Natural killer cell (primary cell): ENCODE data around the gene MYO18B. TPM values are rescaled to one million over a fixed set of nuclear protein-coding genes. Genes with fewer than 3 reads are reported as not detected.

Experiments
- ATAC-seq, 3 donors: fragments of 150-1000 bp in 2 of 3; fragments of 200-7000 bp in 1 of 3; cut with Tn5 transposase; 1 replicate in 1 of 3; 2 replicates in 2 of 3; pipeline ENCODE4 v1.10.0; 2021; ENCODE audit warnings: mild to moderate bottlenecking in 2 of 3, moderate library complexity in 2 of 3
- DNase-seq, 2 donors: peaks; one replicate each; pipeline versions ENCODE4 v3.0.0 to v3.0.0-alpha.2; 2013 to 2021; ENCODE audit warnings: mixed read lengths in 1 of 2
- H3K27ac ChIP-seq: one replicate; pipeline ENCODE4 v1.5.1; 2013; ENCODE audit warnings: mild to moderate bottlenecking, low read length
- H3K27me3 ChIP-seq: one replicate; pipeline ENCODE4 v1.6.1; 2013; ENCODE audit warnings: low read length; ENCODE audit not compliant: control insufficient read depth, insufficient read depth
- H3K36me3 ChIP-seq: one replicate; pipeline ENCODE4 v1.6.1; 2013; ENCODE audit warnings: low read length; ENCODE audit not compliant: control insufficient read depth, insufficient read depth
- H3K4me1 ChIP-seq: one replicate; pipeline ENCODE4 v1.6.1; 2013; ENCODE audit warnings: low read length; ENCODE audit not compliant: control insufficient read depth, insufficient read depth
- H3K4me3 ChIP-seq: one replicate; pipeline ENCODE4 v1.5.1; 2013; ENCODE audit warnings: low read length
- H3K9me3 ChIP-seq: one replicate; pipeline ENCODE4 v1.6.1; 2013; ENCODE audit warnings: low read length; ENCODE audit not compliant: control insufficient read depth, insufficient read depth
- H3K27ac Mint-ChIP-seq, 2 donors: one replicate each; pipeline ENCODE4 v1.8.0; 2022; ENCODE audit warnings: mild to moderate bottlenecking in 2 of 2, mixed read lengths in 2 of 2, moderate library complexity in 1 of 2
- H3K27me3 Mint-ChIP-seq, 2 donors: one replicate each; pipeline ENCODE4 v1.8.0; 2022; ENCODE audit warnings: low read depth in 2 of 2, mixed read lengths in 2 of 2
- H3K36me3 Mint-ChIP-seq: one replicate; pipeline ENCODE4 v1.8.0; 2022; ENCODE audit warnings: mixed read lengths
- H3K4me1 Mint-ChIP-seq, 2 donors: one replicate each; pipeline ENCODE4 v1.8.0; 2022; ENCODE audit warnings: mixed read lengths in 2 of 2
- H3K4me3 Mint-ChIP-seq: one replicate; pipeline ENCODE4 v1.8.0; 2022; ENCODE audit warnings: mild to moderate bottlenecking, moderate library complexity, mixed read lengths
- H3K9me3 Mint-ChIP-seq, 2 donors: one replicate each; pipeline ENCODE4 v1.8.0; 2022; ENCODE audit warnings: mixed read lengths in 2 of 2
- WGBS: methylation state at CpG from one replicate; pipeline ENCODE4 v1.1.7; 2013; ENCODE audit warnings: missing lambda C conversion rate; ENCODE audit not compliant: insufficient coverage; 5-methylcytosine and 5-hydroxymethylcytosine counted together
- intact Hi-C: fragments of 100-400 bp; cut with micrococcal nuclease; formaldehyde crosslinking; loops from one replicate; pipeline ENCODE4 v1.14.2; 2022
- total RNA-seq, 4 donors: library from RNA; stranded (reverse); fragments of 120-200 nt in 1 of 4; gene quantifications; one replicate each; pipeline versions ENCODE4 v1.2.3 to v1.2.4, GENCODE V29; 2013 to 2022
- TF ChIP-seq, protein P1 (sequence below): fragments of 200-600 bp; IDR thresholded peaks from one replicate; pipeline ENCODE4 v1.8.0; 2022; ENCODE audit warnings: antibody characterized with exemption

MYO18B gene
- total RNA-seq, 3 donors from 2014 or later (not counting 1 experiment from before 2014, with no cell fraction given): 0.07 to 0.14 (median 0.10) TPM

DNA sequence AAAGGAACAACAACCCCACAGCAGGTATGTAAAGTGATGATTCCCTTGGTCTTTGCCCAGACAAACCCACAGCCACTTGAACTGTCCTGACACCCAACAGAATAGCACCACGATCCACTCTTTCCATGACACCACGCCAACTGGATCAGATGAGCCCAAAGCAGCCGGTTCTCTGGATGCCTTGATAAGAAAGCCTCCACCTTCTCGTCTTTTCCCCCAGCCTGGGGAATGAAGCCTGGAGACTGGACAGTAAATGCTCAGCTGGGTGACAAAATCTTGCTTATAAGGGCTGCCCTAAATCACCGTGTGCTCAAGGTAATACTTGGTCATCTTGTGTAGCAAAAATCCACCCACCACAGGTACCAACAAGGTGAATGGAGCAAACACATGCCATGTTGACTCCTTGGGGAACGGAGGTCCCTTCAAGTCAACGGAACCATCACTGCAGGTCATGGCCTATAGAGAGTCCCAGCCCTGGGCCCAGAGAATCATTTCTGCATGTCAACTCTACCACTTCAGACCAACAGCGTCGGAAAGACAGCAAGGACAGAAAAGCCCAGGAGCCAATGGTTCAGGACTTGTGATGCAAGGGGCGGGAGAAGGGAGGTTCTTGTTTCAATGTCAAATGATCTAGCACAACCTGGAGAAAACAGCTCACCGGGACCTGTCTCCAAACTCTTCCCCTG is 2.2 kb upstream of the MYO18B start:
- Histone ChIP-seq H3K4me1 (no peaks in the 10 kb centered on the region), H3K9me3 (no peaks in the 10 kb centered on the region), H3K36me3 (no peaks in the 10 kb centered on the region), H3K27me3 (no peaks in the 10 kb centered on the region), H3K4me3 (no peak overlapping the region), H3K27ac (no peak overlapping the region)
- H3K4me3 Mint-ChIP-seq: no peak overlapping the region
- no peak for DNase-seq
- H3K36me3 Mint-ChIP-seq: no peaks in the 10 kb centered on the region
- intact Hi-C loops: no loop called here
- 93% methylated on average over 11 of the region's 11 CpGs for WGBS
- H3K4me1 Mint-ChIP-seq: peaks cover 6% of the 10 kb centered on the region in 2 donors
- TF ChIP-seq, protein P1, sequence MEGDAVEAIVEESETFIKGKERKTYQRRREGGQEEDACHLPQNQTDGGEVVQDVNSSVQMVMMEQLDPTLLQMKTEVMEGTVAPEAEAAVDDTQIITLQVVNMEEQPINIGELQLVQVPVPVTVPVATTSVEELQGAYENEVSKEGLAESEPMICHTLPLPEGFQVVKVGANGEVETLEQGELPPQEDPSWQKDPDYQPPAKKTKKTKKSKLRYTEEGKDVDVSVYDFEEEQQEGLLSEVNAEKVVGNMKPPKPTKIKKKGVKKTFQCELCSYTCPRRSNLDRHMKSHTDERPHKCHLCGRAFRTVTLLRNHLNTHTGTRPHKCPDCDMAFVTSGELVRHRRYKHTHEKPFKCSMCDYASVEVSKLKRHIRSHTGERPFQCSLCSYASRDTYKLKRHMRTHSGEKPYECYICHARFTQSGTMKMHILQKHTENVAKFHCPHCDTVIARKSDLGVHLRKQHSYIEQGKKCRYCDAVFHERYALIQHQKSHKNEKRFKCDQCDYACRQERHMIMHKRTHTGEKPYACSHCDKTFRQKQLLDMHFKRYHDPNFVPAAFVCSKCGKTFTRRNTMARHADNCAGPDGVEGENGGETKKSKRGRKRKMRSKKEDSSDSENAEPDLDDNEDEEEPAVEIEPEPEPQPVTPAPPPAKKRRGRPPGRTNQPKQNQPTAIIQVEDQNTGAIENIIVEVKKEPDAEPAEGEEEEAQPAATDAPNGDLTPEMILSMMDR: no peak
- H3K27ac Mint-ChIP-seq: no peak overlapping the region
- H3K9me3 Mint-ChIP-seq: no peaks in the 10 kb centered on the region
- H3K27me3 Mint-ChIP-seq: no peaks in the 10 kb centered on the region
- no peak for ATAC-seq

DNA sequence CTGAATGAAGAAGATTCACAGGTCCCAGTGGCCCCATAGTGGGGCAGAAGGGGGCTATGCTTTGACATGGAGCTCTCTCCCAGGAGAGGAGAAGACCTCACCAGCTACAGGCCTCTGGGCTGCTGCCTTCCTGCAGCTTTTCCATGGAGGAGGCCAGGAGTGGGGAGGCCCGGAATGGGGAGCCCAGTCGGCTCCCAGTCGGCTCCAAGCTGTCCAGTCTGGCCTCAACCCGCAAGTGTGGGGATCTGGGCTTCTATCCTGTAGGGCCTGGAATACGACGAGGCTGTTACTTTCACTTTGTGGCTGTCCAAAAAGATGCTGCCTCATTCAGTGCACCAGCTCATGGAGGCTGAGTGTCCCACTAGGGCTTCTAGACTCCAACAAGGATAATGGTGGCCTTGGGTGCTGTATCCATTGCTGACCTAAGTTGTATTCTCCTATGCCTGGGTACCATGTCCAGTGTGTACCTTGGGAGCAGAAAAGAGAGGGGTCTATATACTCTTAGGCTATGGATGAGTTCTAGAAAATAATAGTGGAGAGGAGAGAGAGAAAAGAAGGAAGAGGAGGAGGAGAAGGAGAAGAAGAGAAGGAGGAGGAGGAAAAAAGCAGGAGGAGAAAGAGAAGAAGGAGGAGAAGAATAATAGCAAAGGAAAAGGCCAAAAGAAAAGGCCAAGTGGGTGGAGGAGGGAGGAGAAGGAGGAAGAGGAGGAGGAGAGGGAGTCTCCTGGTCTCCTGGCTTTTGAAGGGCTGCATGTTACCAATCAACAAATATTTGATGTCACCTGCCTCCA is 1.1 kb downstream of the MYO18B start:
- Histone ChIP-seq H3K36me3 (no peaks in the 10 kb centered on the region), H3K9me3 (no peaks in the 10 kb centered on the region), H3K27me3 (no peaks in the 10 kb centered on the region), H3K27ac (no peak overlapping the region), H3K4me1 (no peaks in the 10 kb centered on the region), H3K4me3 (no peak overlapping the region)
- Mint-ChIP-seq H3K9me3 (no peaks in the 10 kb centered on the region), H3K4me3 (no peak overlapping the region), H3K4me1 (no peaks in the 10 kb centered on the region), H3K27me3 (no peaks in the 10 kb centered on the region), H3K27ac (no peak overlapping the region), H3K36me3 (no peaks in the 10 kb centered on the region)
- TF ChIP-seq, protein P1: no peak
- intact Hi-C loops: no loop called here
- no peak for ATAC-seq
- 82% methylated on average over 6 of the region's 6 CpGs for WGBS
- DNase-seq: no peak

DNA sequence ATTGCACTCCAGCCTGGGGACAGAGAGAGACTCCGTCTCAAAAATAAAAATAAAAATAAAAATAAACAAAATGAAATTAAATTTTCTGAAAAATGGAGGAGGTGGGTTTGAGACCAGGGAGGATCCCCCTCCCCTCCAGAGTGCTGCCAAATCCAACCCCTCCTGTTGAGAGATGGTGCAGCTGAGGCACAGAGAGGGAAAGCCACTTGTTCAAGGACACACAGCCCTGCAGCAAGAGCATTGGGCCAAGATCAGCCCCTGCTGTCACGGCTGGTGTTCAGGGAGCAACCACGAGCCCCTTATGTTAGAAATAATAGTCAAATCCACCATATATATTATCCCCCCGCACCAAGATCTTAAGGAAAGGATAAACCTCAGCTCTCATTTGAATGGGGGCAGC is 2.7 kb downstream of the MYO18B start:
- no peak overlapping the region for H3K27ac Mint-ChIP-seq
- H3K36me3 Mint-ChIP-seq: no peaks in the 10 kb centered on the region
- DNase-seq (no peak), ATAC-seq (no peak)
- no peak overlapping the region for H3K4me3 ChIP-seq
- TF ChIP-seq, protein P1: no peak
- no peaks in the 10 kb centered on the region for H3K27me3 ChIP-seq
- WGBS: 87% methylated on average over 3 of the region's 4 CpGs
- no peak overlapping the region for H3K27ac ChIP-seq
- intact Hi-C loops: no loop called here
- no peak overlapping the region for H3K4me3 Mint-ChIP-seq
- no peaks in the 10 kb centered on the region for H3K9me3 ChIP-seq
- H3K4me1 ChIP-seq: no peaks in the 10 kb centered on the region
- H3K4me1 Mint-ChIP-seq: no peaks in the 10 kb centered on the region
- H3K36me3 ChIP-seq: no peaks in the 10 kb centered on the region
- no peaks in the 10 kb centered on the region for H3K9me3 Mint-ChIP-seq
- H3K27me3 Mint-ChIP-seq: peaks cover 0 to 2% of the 10 kb centered on the region in 2 donors
